Hematopoietic multipotent progenitor cell treated with erythropoietin and hydrocortisone succinate and interleukin-3 and kit ligand, for 6 days (in vitro differentiated cells): ENCODE results near the gene OR4D1.
"Not testable (repeated sequence)": the region's sequence is repeated elsewhere in the genome, so short reads cannot be mapped to it uniquely, and the experiment has no call there.

ENCODE experiments used
- DNase-seq: peaks from one replicate; pipeline ENCODE4 v3.0.0-alpha.2; 2015

The OR4D1 gene

DNA sequence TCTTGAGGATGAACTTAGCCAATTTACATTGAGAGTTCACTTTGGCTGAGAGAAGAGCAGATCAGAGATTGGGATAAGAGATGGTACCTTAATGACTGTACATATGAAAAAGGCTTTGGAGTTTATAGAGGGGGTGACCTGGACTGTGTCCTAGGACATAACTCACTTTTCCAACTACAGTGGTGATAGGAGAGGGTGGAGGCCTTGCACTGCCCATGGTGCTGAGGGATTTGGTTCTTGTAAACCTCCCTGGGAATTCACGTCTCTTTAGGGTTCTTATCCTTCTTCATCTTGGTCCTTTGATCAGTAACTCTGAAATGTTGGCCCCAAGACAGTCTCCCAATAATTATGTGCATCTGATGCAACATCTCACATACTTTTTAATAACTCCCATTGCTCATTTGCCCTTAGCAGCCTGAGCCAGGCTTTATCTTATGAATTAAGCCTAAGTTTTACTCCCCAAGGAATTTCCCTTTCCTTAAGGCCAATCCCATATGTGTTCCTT lies at the start of gene OR4D1:
Gene OR4D1, plus strand, starts transcription at position 455 of the 505 bp plus-strand sequence. CDS start 6,770 bp downstream, outside the sequence.
- DNase-seq = no peak

DNA sequence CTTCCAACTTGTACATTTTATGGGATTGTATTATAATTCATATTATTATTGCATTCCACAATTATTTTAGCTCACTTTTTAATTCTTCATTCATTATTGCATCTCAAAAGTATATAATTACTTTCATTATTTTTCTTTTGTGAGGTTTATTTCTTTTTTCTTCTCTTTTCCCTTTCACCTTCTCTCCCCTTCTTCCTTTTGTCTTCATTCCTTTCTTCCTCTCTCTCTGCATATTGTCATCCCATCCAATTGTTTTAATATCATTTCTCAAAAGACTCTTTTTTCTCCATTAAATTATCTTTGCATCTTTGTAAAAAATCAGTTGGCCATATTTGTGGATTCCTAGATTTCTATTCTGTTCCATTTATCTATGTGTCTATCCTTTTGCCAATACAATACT lies 47.7 kb upstream of the OR4D1 start:
- DNase-seq = no peak

DNA sequence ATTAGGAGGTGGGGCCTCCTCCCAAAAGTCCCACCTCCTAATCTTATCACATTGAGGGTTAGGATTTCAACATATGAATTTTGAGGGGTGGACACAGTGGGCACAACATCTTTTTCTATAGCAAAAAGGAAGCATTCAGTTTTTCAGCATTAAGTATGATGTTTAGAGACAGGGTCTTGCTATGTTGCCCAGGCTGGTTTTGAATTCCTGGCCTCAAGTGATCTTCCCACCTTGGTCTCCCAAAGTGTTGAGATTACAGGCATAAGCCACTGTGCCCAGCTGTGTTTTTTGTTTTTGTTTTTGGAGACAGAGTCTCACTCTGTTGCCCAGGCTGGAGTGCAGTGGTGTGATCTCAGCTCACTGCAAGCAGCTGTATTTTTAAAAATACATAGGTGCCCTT lies 46.3 kb upstream of the OR4D1 start:
- not testable (repeated sequence) for DNase-seq

DNA sequence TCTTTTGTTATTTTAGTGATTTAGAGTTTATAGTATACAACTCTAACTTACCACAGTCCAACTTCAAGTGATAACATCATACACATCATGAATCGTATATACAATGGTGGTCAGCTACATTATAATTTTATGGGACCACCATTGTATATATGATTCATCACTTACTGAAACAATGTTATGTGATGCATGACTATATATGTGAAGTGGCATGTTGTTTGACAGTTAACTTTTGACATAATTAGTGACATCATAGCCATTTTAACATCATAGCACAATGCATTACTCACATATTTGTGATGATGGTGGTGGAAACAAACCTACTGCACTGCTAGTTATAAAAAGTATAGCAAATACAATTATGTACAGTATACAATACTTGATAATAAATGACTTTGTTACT lies 43.1 kb upstream of the OR4D1 start:
- DNase-seq = no peak

DNA sequence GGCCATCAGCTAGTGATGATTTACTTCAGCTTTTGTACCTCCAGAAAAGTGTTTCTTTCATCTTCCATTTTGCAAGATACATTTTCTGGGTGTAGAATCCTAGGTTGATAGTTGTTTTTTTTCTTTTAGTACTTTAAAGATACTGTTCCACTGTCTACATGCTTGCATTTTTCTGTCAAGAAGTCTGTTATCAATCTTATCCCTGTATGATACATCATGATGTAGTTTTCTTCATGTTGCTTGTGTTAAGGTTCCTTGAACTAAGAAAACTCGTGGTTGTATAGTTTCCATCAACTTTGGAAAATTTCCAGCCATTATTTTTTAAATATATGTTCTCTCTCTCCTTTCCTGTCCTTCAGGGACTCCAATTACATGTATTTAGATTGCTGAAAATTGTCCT lies 40.9 kb upstream of the OR4D1 start:
- no peak for DNase-seq

DNA sequence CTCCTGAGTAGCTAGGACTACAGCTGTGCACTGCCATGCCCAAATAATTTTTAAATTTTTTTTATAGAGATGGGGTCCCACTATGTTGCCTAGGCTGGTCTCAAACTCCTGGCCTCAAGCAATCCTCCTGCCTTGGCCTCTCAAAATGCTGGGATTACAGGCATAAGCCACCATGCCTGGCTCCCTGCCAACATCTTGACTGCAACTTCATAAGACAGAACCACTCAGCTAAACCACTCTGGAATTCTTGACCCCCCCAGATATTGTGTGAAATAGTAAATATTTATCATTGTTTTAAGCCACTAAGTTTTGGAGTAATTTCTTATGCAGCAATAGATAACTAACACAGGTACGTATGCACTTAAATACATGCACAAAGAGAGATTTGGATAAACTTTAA lies 39.0 kb upstream of the OR4D1 start:
- peak; percentile 18 for DNase-seq

DNA sequence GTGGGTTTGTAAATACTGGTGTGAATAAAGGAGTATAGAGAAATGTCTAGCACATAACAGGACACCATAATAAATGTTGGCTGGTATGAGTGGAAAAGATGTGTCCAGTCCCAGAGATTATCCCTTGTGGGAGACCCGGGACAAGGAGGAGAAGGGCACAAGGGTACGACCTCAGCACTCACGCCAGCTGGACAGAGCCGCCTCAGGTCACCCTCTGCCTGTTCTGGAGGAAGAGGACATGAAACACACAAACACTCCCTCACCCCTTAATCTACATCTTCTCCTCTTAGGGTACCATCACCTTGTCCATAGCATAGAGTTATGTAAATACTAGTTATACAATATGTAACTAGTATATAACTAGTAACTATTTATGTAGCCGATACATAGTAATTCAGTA lies 38.2 kb upstream of the OR4D1 start:
- no peak for DNase-seq

DNA sequence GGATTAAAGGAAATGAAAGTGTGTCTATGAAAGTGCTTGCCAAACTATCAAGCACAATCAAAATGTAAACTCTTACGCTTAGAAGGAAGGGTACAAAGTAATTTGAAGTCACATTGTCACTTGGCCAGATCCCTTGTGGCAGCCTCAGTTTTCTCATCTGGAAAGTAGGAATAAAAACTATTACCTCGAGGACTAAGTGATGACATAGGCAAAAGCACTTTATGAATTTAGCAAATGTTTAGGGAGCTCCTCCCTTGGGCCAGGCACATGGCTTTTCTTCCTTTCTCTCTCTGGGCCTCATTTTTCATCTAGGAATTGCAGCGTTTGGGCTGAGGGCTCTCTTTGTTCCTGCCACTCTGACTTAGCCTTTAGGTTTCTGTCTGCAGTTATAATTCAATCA lies 36.5 kb upstream of the OR4D1 start:
- DNase-seq = no peak

DNA sequence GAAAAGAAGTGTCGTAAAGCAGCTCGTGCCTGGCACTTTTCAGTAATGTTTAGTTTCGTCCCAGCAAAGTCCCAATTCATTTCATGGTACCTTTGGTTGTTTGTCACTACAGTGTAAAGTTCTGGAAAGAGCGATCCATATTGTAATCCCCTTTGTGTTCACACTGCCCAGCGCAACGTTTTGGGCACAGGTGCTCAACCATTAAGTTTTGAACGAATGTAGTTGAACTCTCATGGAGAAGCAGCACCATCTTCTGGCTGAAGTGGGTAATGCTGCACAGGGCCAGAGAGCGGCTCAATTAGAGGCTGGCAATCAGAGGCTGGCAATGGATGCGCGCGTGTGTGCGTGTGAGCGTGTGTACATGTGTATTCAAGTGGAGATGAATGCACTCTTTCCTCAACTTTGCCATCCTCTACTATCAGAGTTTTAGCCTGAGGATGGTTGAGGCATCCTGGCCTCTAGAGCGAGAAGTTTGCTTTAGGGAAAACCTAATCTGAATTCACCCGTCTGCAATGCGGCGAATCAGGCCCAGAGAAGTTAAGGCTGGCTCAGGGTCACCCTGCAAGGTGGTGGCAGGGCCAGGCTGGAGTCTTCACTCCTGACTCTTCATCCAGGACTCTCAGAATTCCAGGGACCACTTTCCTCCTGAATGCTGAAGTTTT lies 35.1 kb upstream of the OR4D1 start:
- peak; percentile 85 for DNase-seq

DNA sequence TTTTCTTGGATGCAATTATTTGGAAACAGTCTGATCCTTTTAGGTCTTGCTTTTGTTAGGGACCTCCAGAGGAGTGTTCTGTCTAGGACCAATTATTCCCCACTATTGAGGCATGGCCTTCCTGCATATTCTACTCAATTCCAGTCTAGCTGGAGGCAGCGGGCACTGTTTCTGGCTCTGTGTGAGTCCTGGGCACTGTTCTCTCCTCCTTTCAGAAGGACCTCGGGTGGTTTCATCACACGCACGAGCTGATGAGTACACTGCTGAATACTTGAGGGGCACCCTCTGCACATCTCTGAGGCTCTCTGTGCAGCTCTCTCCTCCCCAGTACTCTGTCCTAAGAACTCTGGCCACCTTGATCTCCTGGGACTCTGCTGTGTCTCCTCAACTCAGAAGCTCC lies 34.2 kb upstream of the OR4D1 start:
- DNase-seq = no peak

DNA sequence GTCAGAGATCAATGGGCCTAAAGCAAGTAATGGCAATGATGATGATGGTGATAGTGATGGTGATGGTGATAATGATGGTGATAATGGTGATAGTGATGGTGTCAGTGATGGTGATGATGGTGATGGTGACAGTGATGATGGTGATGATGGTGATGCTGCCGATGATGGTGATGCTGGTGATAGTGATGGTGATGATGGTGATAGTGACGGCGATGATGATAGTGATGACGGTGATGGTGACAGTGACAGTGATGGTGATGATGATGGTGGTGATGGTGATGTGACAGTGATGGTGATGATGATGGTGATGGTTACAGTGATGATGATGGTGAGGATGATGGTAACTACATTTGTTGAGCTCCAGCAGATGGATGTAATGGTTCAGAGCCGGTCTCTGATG lies 30.8 kb upstream of the OR4D1 start:
- no peak for DNase-seq

DNA sequence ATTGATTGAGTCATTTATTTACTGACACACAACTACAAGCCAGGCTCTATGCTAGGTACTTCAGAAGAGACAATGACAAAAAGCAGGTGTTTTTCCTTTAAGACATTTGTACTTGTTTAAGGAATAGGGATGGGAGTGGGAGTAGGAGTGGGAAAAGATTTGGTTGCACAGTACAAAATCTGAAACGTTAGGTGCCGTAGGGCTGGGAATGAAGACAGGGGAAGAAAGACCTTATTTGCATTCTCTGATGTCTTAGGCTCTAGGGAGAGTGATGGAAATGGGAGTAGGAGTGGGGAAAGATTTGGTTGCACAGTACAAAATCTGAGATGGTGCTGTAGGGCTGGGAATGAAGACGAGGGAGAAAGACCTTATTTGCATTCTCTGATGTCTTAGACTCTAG lies 28.7 kb upstream of the OR4D1 start:
- DNase-seq = no peak

DNA sequence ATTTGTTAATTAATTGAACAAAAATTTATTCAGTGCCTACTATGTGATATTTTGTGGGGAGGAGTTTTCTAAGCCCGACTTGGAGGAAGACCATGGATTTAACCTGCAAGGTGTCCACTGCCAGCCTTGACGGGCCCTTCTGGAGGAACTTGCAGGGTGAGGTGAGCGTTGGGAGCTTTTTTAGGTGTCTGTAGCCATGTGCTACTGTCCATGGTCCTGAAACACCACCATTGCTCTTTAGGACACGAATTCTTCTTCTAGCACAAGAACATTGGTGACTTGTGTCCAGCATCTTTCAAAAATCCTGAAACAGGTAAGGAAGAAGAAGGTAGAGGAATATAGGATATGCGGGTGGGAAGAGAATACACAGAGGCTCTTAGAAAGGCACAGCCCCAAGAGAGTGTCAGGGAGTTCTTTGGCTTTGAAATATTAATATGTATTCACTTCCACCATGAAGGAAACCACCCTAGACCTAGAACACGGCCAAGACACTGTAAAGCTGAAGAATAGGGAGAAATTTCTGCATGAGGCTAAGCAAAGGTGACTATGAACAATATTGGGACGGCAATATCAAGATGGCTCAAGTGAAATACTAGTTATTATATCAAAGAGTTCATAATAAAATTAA lies 27.9 kb upstream of the OR4D1 start:
- peak; percentile 90 for DNase-seq

DNA sequence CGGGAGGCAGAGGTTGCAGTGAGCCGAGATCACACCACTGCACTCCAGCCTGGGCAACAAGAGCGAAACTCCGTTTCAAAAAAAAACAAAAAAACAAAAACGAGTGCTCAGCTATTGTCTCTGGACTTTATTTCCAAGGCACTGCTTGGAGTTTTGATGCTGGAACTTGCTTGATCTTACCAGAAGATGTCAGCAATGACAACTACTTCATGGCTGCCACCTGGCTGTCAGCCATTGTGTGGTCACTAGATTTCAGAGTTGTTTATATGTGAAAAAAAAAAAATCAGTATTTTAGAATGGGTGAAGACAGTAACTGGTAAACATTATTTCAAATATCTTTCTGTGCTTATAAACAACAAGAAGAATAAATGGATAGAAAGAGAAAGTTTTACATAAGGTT lies 26.3 kb upstream of the OR4D1 start:
- DNase-seq = peak; percentile 79

DNA sequence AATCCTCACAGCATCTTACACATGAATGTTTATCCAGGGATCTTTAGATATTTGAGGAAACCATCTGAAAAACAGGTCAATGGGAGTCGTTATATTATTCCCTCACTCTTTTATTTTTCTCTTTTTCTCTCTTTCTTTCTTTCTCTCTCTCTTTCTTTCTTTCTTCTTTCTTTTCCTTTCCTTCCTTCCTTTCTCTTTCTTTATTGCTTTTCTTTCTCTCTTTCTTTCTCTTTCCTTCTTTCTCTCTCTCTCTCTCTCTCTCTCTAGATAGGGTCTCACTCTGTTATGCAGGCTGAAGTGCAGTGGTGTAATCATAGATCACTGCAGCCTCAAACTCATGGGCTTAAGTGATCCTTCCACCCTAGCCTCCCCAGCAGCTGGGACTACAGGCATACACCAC lies 20.3 kb upstream of the OR4D1 start:
- no peak for DNase-seq

DNA sequence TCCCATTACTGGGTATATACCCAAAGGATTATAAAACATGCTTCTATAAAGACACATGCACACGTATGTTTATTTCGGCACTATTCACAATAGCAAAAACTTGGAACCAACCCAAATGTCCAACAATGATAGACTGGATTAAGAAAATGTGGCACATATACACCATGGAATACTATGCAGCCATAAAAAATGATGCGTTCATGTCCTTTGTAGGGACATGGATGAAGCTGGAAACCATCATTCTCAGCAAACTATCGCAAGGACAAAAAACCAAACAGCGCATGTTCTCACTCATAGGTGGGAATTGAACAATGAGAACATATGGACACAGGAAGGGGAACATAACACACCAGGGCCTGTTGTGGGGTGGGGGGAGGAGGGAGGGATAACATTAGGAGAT lies 15.5 kb upstream of the OR4D1 start:
- DNase-seq = not testable (repeated sequence)

DNA sequence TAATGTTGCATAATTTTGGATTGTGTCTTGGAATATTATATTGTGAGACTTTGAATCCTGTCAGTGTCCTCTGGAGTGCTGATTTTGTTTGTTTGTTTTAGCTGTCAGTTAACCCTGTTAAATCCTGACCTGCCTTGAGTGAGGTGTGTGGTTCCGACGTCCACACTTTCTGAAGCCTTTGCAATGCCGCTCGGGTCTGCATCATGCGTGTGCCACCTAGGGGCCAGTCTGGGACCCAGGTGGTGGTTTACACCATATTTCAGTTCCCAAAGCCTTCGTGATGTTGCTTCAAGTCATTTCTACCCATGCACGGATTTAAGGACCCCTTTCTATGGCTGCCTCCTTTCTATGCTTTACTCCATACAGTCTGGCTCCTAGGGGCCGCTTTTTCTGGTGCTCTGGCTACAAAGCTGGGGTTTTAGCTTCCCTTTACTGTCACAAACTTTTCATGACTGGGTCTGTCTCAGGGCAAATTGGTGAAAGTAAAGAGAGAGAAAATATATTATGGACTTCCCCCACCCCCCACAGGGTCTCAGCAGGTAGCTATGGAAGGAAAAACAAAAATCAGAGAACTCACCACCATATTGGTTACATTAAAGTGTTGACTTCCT lies 11.4 kb upstream of the OR4D1 start:
- DNase-seq = peak; percentile 20

DNA sequence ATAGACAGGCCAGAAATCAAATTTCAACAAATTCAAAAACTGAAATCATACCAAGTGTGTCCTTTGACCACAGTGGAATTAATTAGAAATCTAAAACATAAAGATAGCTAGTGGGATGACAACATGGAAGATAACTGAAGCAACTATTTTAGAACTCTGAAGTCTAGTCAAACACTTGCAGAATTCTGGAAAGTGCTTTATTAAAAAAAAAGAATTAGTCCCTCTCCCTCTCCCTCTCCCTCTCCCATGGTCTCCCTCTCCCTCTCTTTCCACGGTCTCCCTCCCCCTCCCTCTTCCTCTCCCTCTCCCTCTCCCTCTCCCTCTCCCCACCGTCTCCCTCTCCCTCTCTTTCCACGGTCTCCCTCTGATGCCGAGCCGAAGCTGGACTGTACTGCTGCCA lies 6.7 kb upstream of the OR4D1 start:
- DNase-seq = no peak

DNA sequence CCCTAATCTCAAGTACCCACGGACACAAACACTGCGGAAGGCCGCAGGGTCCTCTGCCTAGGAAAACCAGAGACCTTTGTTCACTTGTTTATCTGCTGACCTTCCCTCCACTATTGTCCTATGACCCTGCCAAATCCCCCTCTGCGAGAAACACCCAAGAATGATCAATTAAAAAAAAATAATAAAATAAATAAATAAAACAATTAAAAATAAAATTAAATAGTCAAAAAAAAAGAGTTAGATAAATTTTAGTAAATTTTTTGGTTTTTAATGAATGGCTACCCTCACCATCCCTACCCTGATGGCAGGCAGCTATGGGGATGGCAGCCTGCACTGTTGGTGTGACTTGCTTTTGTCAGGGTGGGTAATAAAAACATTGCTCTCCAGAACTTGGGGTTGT lies 4.8 kb upstream of the OR4D1 start:
- not testable (repeated sequence) for DNase-seq

DNA sequence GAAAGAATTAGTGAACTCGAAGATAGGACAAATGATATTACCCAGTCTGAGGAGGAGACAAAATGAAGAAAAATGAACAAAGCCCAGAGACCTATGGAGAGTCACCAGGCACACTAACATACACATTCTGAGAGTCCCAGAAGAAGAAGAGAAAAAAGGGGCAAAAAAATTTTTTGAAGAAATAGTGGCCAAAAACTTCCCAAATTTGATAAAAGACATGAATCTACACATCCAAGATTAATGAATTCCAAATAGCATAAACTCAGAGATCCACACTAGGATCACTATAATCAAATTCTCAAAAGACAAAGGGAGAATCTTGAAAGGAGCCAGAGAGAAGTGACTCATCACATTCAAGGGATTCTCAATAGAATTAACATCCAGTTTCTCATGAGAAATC lies 3.4 kb upstream of the OR4D1 start:
- no peak for DNase-seq

DNA sequence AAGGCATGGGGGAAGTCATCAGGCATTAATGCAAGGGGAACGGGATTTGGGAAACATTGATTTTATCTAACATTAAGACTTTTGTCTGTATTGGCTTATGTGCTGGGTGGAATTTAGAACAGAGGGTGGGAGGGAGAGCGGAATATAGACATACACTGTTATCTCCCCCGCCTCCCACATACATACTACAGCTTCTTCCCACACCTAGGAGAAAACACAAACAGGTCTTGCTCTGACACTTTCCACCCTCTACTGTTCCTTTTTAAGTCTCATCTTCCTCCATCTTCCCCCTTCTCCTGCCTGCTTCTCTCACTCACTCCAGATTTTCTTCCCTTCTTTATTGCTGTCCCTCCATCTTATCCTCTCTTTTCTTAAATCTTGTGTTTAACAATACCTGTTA lies 425 bp downstream of the OR4D1 start:
- DNase-seq = no peak

DNA sequence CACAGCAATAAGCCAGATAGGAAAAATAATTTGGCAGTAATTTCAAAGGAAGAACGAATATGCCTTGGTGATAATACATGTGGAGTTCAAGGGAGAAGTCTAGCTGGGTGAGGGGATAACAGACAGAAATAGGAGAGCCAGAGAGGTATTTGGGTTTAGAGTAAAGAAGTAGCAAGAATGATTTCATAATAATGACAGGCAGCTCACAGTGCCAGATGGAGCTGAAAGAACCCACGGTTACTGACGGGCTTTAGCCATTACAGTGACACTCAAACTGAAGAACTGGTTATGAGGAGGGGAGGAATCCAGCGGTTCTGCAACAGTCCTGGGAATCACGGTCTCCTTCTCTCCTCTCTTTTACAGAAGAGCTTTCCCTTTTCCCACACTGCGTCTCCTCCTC lies 2.2 kb downstream of the OR4D1 start:
- DNase-seq = no peak

DNA sequence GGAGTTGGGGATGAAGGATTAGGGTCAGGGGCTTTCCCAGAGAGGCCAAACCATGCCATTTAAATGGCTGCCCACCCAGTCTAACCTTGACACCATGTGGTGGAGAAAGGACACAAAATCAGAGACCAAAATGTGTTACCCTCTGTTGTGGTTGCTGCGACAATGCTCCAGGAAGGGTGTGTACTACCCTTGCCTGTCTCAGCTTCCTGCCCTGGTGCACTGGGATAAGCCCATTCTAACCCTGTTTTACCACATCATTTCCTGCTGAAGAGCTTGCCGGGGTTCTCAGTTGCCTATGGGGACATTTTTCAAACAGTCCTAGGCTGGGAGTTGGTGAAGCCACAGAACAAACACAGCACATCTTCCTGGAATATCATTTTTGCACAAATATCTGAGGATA lies 4.9 kb downstream of the OR4D1 start:
- peak; percentile 83 for DNase-seq

DNA sequence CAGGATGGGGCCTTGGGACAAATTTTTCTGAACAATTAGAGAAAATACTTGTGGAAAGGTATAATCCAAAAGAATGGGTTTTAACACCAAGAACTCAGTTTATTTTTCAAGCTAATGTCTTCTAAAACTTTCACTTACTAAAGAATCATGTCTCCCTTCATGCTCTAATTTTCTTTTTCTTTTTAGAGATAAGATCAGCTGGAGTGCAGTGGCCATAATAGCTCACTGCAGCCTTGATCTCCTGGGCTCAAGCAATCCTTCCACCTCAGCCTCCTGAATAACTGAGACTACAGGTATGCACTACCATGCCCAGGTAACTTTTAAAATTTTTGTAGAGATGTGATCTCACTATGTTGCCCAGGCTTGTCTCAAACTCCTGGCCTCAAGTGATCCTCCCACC lies 5.5 kb downstream of the OR4D1 start:
- DNase-seq = peak; percentile 39
